Putamen (tissue), 1 donor: ENCODE results near the gene CADM1.

Experiments
- DNase-seq: peaks from one replicate; pipeline ENCODE4 v3.0.0-alpha.2; 2016; ENCODE audit warnings: low spot score

CADM1 gene

GRCh38 chr11:115244758-115245157 is 259.5 kb downstream of the CADM1 start:
- DNase-seq, result peak; percentile 48

DNA sequence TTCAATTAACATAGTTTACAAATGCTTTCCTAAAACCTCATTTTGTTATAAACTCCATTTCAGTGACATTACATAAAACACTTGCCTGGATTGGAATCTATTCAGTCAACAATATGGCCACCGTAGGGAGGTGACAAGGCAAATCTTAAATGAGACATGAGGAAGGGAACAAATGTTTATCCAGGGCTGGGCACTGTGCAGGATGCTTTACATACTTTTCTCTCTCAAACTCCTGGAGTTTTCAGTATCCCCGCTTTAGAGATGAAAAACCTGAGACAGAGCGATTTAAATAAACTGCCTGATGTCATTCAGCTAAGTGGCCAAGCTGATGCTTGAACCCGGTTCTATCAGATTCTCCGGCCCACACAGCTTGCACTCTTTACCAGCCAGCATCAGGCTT is 259.9 kb downstream of the CADM1 start:
- DNase-seq, result no peak

- DNase-seq, result no peak
Measured at GRCh38 chr11:115242982-115243381, 261.2 kb downstream of the CADM1 start.

- DNase-seq, result no peak
Measured at GRCh38 chr11:115241899-115242298, 262.3 kb downstream of the CADM1 start.

DNA sequence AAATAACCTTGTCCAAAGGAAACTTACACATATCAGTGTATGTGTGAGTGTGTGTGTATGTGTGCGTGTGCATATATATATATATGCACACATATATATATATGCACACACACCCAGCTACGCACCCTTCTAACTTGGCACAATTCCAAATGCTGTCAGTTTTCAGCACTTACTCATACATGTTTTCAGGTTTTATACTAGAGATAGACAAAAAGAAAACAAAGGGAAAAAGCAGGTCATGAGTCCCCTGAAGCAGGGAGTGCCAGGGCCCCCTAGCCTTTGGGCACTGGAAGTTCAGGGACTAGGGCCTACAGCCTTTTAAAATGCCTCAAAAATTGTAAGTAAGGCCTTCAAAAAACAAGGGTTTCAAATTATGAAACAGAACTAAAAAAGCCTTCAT is 265.4 kb downstream of the CADM1 start:
- DNase-seq, result no peak

- DNase-seq, result no peak
Measured at GRCh38 chr11:115238086-115238485, 266.1 kb downstream of the CADM1 start.

DNA sequence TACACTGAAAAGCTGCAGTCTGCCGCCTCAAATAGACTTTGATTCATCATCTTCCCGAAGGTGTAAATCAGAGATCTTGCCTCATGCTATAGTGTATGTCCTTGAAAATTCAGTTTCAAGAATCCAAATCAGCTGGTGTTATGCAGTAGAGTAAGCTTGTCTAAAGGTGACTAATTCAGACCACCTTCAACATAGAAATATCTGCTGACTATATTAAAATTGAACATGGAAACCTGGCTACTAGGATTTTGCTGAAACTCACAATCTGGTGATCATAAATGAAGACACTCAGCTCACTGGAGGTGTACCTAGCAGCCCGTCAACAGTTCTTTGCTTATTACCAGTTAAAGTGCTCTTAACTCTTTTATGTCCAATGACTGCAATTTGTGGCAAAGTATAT is 266.6 kb downstream of the CADM1 start:
- no peak for DNase-seq

DNA sequence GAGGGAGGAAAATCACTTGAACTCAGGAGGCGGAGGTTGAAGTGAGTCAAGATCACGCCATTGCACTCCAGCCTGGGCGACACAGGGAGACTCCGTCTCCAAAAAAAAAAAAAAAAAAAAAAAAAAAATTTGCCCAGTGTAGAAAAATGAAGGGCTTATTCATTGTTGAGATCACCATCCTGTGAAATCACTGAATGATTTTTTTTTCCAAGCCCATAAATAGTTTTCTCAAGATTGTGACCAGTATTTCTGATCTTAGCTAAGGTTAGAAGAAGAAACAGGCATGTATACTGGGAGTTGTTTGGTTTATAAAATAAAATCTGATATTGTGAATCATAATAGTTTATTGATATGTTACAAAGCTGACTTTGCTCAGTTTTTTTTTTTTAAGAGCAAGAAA is 269.4 kb downstream of the CADM1 start:
- DNase-seq, result no peak

DNA sequence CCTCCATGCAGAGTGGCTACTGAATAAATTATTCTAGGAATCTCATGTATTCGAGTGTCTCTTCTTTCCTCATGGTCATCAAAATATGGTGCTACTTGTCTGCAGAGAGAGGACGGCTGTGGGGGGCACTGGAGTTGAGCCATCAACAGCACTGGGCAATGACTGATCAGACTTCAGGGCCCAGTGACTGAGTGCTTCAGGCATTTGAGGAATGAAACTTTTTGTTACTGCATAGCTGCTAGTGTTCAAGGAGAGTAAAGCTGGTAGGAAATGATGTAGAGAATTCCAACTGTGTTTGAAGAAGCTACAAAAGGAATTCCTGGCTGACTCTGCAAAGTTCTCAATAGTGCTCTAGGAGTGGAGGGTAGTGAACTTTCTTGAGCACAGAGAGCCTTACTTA is 277.7 kb downstream of the CADM1 start:
- no peak for DNase-seq

DNA sequence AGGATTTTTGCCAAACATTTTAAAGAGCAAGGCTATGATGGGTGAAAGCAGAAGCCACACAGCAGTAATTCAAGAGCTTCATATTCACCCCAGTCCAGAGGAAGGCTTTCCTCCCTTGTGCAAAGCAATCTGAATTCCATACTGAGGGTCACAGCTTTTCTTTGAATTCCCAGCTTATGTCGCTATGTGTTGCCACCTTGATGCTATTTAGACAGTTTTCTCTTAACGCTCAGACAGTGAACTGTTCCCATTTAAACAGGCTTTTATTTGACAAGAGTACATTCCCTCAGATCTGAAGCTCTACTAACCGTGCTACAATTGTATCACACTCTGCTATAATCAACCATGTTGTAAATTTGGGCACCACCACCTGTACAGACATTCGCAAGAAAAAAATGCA is 279.7 kb downstream of the CADM1 start:
- no peak for DNase-seq

- DNase-seq, result no peak
Measured at GRCh38 chr11:115222863-115223530, 281.2 kb downstream of the CADM1 start.

GRCh38 chr11:115222218-115222862 is 281.9 kb downstream of the CADM1 start:
- DNase-seq, result no peak

GRCh38 chr11:115221461-115222069 is 282.6 kb downstream of the CADM1 start:
- no peak for DNase-seq

DNA sequence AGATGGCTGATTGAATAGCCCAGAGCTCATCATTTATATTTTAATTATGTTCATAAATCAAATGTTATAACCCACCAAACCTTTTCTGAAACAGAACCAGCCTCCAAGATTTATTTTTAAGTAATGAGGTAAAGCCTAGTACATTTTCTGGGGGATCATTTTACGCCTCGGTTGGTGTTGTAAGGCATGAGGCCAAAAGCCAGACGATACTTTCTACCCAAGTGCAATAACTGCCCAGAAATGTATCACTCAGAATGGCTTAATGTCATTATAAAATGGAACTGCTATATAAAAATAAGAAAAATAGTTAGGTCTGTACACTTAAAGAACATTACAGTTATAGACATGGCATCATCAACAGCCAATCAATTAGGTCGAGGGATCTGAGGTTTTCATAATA is 283.3 kb downstream of the CADM1 start:
- DNase-seq, result no peak

DNA sequence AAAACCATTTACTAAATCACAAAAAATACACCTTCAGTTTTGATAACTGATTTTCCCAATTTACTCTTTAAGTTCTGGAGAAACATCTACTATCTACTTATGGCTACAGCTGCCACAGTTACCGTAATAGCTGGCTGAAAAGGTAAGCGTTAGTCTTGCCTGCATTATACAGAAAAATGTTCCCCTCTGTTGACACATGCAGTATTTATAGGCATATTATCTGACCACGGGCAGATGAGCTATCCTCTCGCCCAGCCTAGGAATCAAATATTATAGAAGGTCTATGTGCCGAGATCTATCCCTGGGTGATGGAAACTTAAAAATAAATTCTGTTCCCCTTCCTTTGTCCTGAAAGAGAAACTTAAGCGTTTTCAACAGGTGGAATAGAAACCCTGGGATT is 283.8 kb downstream of the CADM1 start:
- DNase-seq, result no peak

DNA sequence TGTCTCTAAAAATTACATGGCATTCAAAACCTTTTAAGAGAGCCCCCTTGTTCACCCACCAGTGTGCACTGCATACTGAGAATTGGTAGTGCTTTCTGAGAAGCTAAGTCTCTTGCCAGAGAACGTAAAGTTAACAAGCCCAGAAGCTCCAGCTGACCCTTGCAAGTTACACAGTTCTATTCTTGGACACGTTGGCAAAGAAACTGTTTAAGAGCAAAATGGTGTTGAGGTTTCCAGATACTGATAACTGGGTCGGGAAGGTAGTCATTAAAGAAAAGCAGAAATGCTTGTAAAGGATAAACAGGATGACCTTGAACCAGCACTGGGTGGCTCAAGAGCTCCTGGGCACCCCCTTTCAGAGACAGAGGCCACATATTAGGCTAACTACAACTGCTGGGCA is 284.8 kb downstream of the CADM1 start:
- DNase-seq, result no peak

- DNase-seq, result no peak
Measured at GRCh38 chr11:115217726-115218311, 286.4 kb downstream of the CADM1 start.

GRCh38 chr11:115215694-115216617 is 288.3 kb downstream of the CADM1 start:
- DNase-seq, result peak; percentile 14

GRCh38 chr11:115214644-115215234 is 289.5 kb downstream of the CADM1 start:
- no peak for DNase-seq

- DNase-seq, result no peak
Measured at GRCh38 chr11:115213007-115213406, 291.2 kb downstream of the CADM1 start.

- DNase-seq, result no peak
Measured at GRCh38 chr11:115208808-115209259, 295.4 kb downstream of the CADM1 start.

DNA sequence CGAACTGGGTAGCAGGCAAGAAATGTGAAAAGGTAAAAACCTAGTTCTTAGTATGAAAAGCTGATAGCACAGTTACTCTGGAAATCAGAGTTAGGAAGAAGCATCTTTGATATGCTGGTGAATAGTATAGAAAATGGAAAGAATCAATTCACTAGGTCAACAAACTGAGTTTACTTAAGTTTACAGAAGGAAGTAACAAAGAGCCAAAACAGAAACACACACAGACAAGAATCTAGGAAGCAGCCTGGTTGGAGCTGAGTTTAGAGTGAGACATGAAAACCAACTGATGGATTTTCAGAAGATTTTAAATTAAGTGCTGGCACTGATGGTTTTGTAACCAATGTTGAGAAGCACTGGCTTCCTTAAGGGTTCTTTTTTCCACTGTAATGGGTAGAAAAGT is 296.3 kb downstream of the CADM1 start:
- no peak for DNase-seq
